Cardiac muscle cell (in vitro differentiated cells and primary cell): Measurements from ENCODE around the gene MERTK. TPM values are rescaled to one million over a fixed set of nuclear protein-coding genes. Genes with fewer than 3 reads are reported as not detected.
A peak's percentile ranks its signal among the peaks of the same experiment; 100 is the strongest.

Source experiments
- DNase-seq, 2 donors: peaks; one replicate each; pipeline versions ENCODE4 v3.0.0 to v3.0.0-alpha.2; 2010 to 2017; ENCODE audit warnings: low read depth in 1 of 2, low spot score in 1 of 2
- H3K27ac ChIP-seq: fragments of 200-600 bp; sonication (generic); 2 replicates; pipeline ENCODE4 v1.5.1; 2016
- H3K27me3 ChIP-seq: fragments of 200-600 bp; sonication (generic); 2 replicates; pipeline ENCODE4 v1.6.0; 2016; ENCODE audit warnings: control low read depth
- H3K36me3 ChIP-seq: fragments of 200-600 bp; sonication (generic); 2 replicates; pipeline ENCODE4 v1.5.1; 2016; ENCODE audit warnings: control low read depth
- H3K4me1 ChIP-seq: fragments of 200-600 bp; sonication (generic); 2 replicates; pipeline ENCODE4 v1.8.1; 2017; ENCODE audit warnings: low read depth, mild to moderate bottlenecking, mixed run types
- H3K4me3 ChIP-seq: fragments of 200-600 bp; sonication (generic); 2 replicates; pipeline ENCODE4 v1.5.1; 2016; ENCODE audit warnings: mild to moderate bottlenecking
- H3K9me3 ChIP-seq: fragments of 200-600 bp; sonication (generic); 2 replicates; pipeline ENCODE4 v1.5.1; 2017; ENCODE audit warnings: low read depth, mild to moderate bottlenecking, control low read depth
- CTCF ChIP-seq: IDR thresholded peaks from 2 replicates; pipeline ENCODE4 v1.5.1; 2012; ENCODE audit warnings: low read depth, mild to moderate bottlenecking, low read length
- polyA plus RNA-seq: library from polyadenylated mRNA; unstranded; fragments of >200 nt; fragmentation: Nextera tagmentation; extraction: Ambion mirVana; gene quantifications from 2 replicates; pipeline ENCODE4 v1.2.1, GENCODE V29; 2016
- total RNA-seq: library from RNA; depleted of rRNA; stranded (reverse); fragments of >200 nt; gene quantifications from 2 replicates; pipeline ENCODE4 v1.2.3, GENCODE V29; 2016

MERTK gene
- total and polyA plus RNA-seq, 2 experiments from 2014 or later, result 4.5 to 8.7 TPM

DNA sequence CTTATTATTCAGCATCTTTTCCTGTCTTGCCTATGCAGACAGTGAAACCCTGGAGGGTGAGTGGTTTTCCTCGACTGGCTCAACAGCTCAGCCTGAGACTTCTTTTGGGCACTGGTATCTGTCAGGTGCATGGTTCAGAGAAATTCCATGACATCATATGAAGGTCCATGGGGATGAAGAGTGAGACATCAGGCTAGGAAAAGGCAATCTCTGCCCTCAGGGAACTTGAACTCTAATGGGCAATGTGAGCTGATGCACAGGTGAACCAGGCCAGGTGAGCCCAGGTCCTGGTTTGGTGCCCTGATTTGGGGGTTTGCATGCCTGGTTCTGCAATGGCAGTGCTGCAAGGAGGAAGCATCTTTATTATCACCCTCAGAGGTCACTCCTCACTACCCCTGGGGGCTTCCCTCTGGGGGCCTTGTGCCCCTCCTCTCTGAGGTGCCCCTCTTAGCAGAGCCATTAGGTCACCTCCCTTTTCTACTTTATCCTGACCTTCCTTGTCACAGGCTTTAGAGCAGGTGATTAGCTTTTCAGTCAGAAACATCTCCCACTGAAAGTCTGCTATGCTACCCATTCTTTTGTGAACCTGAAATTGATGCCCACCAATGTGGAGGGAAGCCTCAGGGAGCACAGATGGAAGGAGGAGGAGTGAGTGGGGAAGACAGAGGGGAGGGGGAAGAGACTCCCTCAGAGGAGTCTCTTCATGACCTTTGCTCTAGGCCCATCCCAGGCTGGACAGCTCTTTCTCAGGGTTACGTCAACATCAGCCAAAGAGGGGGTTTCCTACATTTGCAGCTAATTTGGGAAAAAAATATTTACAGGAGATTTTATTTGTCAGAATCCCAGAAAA lies 47.3 kb downstream of the MERTK start:
- Histone ChIP-seq H3K9me3 (no peaks in the 10 kb centered on the region), H3K4me1 (peaks cover 8% of the 10 kb centered on the region)

DNA sequence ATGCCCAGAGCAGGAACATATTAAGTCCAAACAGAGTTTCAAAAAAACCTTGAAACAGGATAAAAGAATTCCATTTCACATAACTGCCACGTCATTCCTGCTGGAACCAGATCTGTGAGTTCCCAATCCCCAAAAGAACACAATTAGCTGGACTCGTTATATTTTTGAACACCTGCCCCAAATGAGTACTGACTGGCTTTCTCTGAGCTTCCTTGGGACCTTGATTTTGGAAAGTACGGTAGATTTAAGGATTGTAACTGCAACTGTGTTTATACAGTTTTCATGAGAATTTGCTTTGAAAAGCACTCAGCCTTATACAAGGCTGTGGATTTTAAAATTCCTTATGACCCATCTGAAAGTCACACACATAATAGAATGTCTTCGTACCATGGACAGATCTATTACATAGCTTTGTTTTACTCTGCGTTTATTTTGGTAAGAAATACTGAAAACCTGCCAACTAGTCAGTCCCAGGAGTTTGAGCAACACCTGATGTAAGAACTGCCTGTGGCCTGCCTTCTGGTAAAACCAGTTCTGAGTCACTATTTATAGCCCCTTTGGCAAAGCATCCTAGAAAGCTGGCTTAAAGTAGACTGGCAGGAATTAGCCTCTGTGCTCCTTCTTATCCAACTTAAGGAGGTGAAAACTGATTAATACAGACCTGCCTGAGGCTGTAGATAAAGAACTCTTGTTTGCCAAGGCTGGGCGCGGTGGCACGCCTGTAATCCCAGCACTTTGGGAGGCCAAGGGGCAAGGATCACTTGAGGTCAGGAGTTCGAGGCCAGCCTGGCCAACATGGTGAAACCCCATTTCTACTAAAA lies 48.1 kb downstream of the MERTK start:
- Histone ChIP-seq H3K27ac (peak overlapping the region; percentile 62), H3K36me3 (peaks cover 2% of the 10 kb centered on the region), H3K9me3 (no peaks in the 10 kb centered on the region), H3K4me1 (peaks cover 8% of the 10 kb centered on the region), H3K4me3 (no peak overlapping the region), H3K27me3 (no peaks in the 10 kb centered on the region)
- DNase-seq, result peak; percentile 25 to 93
- no peak for TF ChIP-seq CTCF

More for the DNA sequence above, 47.3 kb downstream of the MERTK start:
- Histone ChIP-seq H3K36me3 (peaks cover 2% of the 10 kb centered on the region), H3K4me3 (no peak overlapping the region), H3K27me3 (no peaks in the 10 kb centered on the region), H3K27ac (peak overlapping the region; percentile 62)
- TF ChIP-seq CTCF, result no peak
- DNase-seq, result no peak

GRCh38 chr2:111947219-111947618 lies 48.8 kb downstream of the MERTK start:
- Histone ChIP-seq H3K36me3 (peaks cover 2% of the 10 kb centered on the region), H3K27ac (peak overlapping the region; percentile 62), H3K4me3 (no peak overlapping the region), H3K27me3 (no peaks in the 10 kb centered on the region), H3K4me1 (peaks cover 8% of the 10 kb centered on the region), H3K9me3 (no peaks in the 10 kb centered on the region)
- no peak for DNase-seq
- TF ChIP-seq CTCF, result no peak

- Histone ChIP-seq H3K4me1 (peaks cover 8% of the 10 kb centered on the region), H3K9me3 (no peaks in the 10 kb centered on the region), H3K27me3 (no peaks in the 10 kb centered on the region), H3K36me3 (peaks cover 2% of the 10 kb centered on the region), H3K27ac (no peak overlapping the region), H3K4me3 (no peak overlapping the region)
- no peak for DNase-seq
- TF ChIP-seq CTCF, result no peak
These were observed 50.4 kb downstream of the MERTK start for GRCh38 chr2:111948832-111949231.

- H3K4me3 ChIP-seq, result no peak overlapping the region
- no peak for TF ChIP-seq CTCF
These were observed 51.8 kb downstream of the MERTK start for GRCh38 chr2:111950236-111950635.

More at GRCh38 chr2:111950236-111950635, 51.8 kb downstream of the MERTK start:
- no peaks in the 10 kb centered on the region for H3K27me3 ChIP-seq
- H3K27ac ChIP-seq, result no peak overlapping the region
- no peaks in the 10 kb centered on the region for H3K9me3 ChIP-seq
- H3K4me1 ChIP-seq, result peaks cover 17% of the 10 kb centered on the region
- DNase-seq, result no peak
- H3K36me3 ChIP-seq, result peaks cover 2% of the 10 kb centered on the region
